HG03196 (cell line): ENCODE results near the gene ZNHIT3.
A peak's percentile ranks its signal among the peaks of the same experiment; 100 is the strongest.

ENCODE experiments used
- ATAC-seq: cut with Tn5 transposase; IDR thresholded peaks from one replicate; pipeline ENCODE4 v1.9.1; 2021; ENCODE audit not compliant: unreplicated experiment

ZNHIT3 gene

GRCh38 chr17:36545077-36545464, 58.6 kb downstream of the ZNHIT3 start:
- ATAC-seq: peak; percentile 47
